WERI-Rb-1 (cell line): ENCODE data around the gene SMIM5.

ENCODE experiments used
- DNase-seq: peaks from one replicate; pipeline ENCODE4 v3.0.0-alpha.2; 2020
- H3K27ac ChIP-seq: fragments of 250-450 bp; sonication (Bioruptor Pico); 2 replicates; pipeline ENCODE4 v1.5.1; 2020; ENCODE audit warnings: mild to moderate bottlenecking, moderate library complexity
- H3K27me3 ChIP-seq: fragments of 250-450 bp; sonication (Bioruptor Pico); 2 replicates; pipeline ENCODE4 v1.5.1; 2021; ENCODE audit warnings: mild to moderate bottlenecking, low read depth, moderate library complexity; ENCODE audit not compliant: insufficient read depth, severe bottlenecking
- H3K36me3 ChIP-seq: fragments of 250-450 bp; sonication (Bioruptor Pico); 2 replicates; pipeline ENCODE4 v1.5.1; 2020; ENCODE audit warnings: mild to moderate bottlenecking, moderate library complexity
- H3K4me3 ChIP-seq: 2 replicates; pipeline ENCODE4 v1.5.1; 2011; ENCODE audit warnings: low read depth, mild to moderate bottlenecking, control low read depth, low read length
- H3K9me3 ChIP-seq: fragments of 250-450 bp; sonication (Bioruptor Pico); 2 replicates; pipeline ENCODE4 v1.5.1; 2021; ENCODE audit warnings: mild to moderate bottlenecking, moderate library complexity; ENCODE audit not compliant: severe bottlenecking
- CTCF ChIP-seq: IDR thresholded peaks from 2 replicates; pipeline ENCODE4 v1.5.1; 2011; ENCODE audit warnings: low read depth, mild to moderate bottlenecking, control low read depth, inconsistent platforms, low read length

SMIM5 gene

GRCh38 chr17:75642182-75642783 lies 9.0 kb downstream of the SMIM5 start:
- peaks cover 15% of the 10 kb centered on the region for H3K36me3 ChIP-seq
- TF ChIP-seq CTCF = no peak
- no peak overlapping the region for H3K4me3 ChIP-seq
- H3K27ac ChIP-seq = no peak overlapping the region
- no peaks in the 10 kb centered on the region for H3K27me3 ChIP-seq
- no peaks in the 10 kb centered on the region for H3K9me3 ChIP-seq
- no peak for DNase-seq

GRCh38 chr17:75642784-75643642 lies 9.8 kb downstream of the SMIM5 start:
- H3K36me3 ChIP-seq = peaks cover 16% of the 10 kb centered on the region

GRCh38 chr17:75643643-75644017 lies 10.4 kb downstream of the SMIM5 start:
- peaks cover 21% of the 10 kb centered on the region for H3K36me3 ChIP-seq
- no peaks in the 10 kb centered on the region for H3K27me3 ChIP-seq
- no peak overlapping the region for H3K4me3 ChIP-seq
- no peak for DNase-seq
- no peak for TF ChIP-seq CTCF
- no peak overlapping the region for H3K27ac ChIP-seq
- no peaks in the 10 kb centered on the region for H3K9me3 ChIP-seq

More at GRCh38 chr17:75642784-75643642, 9.8 kb downstream of the SMIM5 start:
- Histone ChIP-seq H3K4me3 (no peak overlapping the region), H3K27me3 (no peaks in the 10 kb centered on the region), H3K27ac (no peak overlapping the region), H3K9me3 (no peaks in the 10 kb centered on the region)
- no peak for DNase-seq
- no peak for TF ChIP-seq CTCF

- DNase-seq = no peak
- TF ChIP-seq CTCF = no peak
- H3K27me3 ChIP-seq = no peaks in the 10 kb centered on the region
- H3K36me3 ChIP-seq = peaks cover 33% of the 10 kb centered on the region
- no peak overlapping the region for H3K4me3 ChIP-seq
- no peaks in the 10 kb centered on the region for H3K9me3 ChIP-seq
- H3K27ac ChIP-seq = no peak overlapping the region
Observed at GRCh38 chr17:75645501-75645888, 12.3 kb downstream of the SMIM5 start.

- Histone ChIP-seq H3K36me3 (peaks cover 39% of the 10 kb centered on the region), H3K27me3 (no peaks in the 10 kb centered on the region), H3K9me3 (no peaks in the 10 kb centered on the region), H3K27ac (no peak overlapping the region), H3K4me3 (no peak overlapping the region)
- TF ChIP-seq CTCF = no peak
- no peak for DNase-seq
Observed at GRCh38 chr17:75645889-75646637, 12.8 kb downstream of the SMIM5 start.
